Measurements from ENCODE around the gene ZNF785. TPM values are rescaled to one million over a fixed set of nuclear protein-coding genes. Genes with fewer than 3 reads are reported as not detected.
A peak's percentile ranks its signal among the peaks of the same experiment; 100 is the strongest.

The ZNF785 gene
- total and polyA plus RNA-seq, 2 of the 13 experiments (the other 11 are each of a cell fraction or from before 2014, with no cell fraction given): 0.01 TPM; not detected in 1

- TF ChIP-seq ZHX2 (IDR thresholded peaks at IDR 0.05; ENCODE audit: low read depth) (no peak), ZHX2 (CRISPR knock-in tag; IDR thresholded peaks at IDR 0.05; ENCODE audit: borderline replicate concordance) (no peak), RORA (CRISPR knock-in tag; IDR thresholded peaks at IDR 0.05) (no peak), ZNF768 (CRISPR knock-in tag; IDR thresholded peaks at IDR 0.05) (no peak), SRY (CRISPR knock-in tag; IDR thresholded peaks at IDR 0.05) (no peak), ZNF496 (CRISPR knock-in tag; IDR thresholded peaks at IDR 0.05; ENCODE audit: insufficient replicate concordance) (no peak), TMF1 (CRISPR knock-in tag; IDR thresholded peaks at IDR 0.05; ENCODE audit: low read depth) (no peak), CHD4 (IDR thresholded peaks at IDR 0.05; ENCODE audit: borderline replicate concordance, low read length) (no peak), ZNF44 (CRISPR knock-in tag; IDR thresholded peaks at IDR 0.05) (no peak), ZNF264 (CRISPR knock-in tag; IDR thresholded peaks at IDR 0.05) (no peak), KMT2B (CRISPR knock-in tag; IDR thresholded peaks at IDR 0.05) (no peak), EEA1 (CRISPR knock-in tag; IDR thresholded peaks at IDR 0.05; ENCODE audit: borderline replicate concordance) (no peak), HOXA3 (CRISPR knock-in tag; IDR thresholded peaks at IDR 0.05) (peak; percentile 31; the same call in 1 of the 2 replicates)
- TF ChIP-seq, protein P1, sequence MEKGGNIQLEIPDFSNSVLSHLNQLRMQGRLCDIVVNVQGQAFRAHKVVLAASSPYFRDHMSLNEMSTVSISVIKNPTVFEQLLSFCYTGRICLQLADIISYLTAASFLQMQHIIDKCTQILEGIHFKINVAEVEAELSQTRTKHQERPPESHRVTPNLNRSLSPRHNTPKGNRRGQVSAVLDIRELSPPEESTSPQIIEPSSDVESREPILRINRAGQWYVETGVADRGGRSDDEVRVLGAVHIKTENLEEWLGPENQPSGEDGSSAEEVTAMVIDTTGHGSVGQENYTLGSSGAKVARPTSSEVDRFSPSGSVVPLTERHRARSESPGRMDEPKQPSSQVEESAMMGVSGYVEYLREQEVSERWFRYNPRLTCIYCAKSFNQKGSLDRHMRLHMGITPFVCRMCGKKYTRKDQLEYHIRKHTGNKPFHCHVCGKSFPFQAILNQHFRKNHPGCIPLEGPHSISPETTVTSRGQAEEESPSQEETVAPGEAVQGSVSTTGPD (CRISPR knock-in tag; IDR thresholded peaks at IDR 0.05): no peak
- TF ChIP-seq, protein P2, sequence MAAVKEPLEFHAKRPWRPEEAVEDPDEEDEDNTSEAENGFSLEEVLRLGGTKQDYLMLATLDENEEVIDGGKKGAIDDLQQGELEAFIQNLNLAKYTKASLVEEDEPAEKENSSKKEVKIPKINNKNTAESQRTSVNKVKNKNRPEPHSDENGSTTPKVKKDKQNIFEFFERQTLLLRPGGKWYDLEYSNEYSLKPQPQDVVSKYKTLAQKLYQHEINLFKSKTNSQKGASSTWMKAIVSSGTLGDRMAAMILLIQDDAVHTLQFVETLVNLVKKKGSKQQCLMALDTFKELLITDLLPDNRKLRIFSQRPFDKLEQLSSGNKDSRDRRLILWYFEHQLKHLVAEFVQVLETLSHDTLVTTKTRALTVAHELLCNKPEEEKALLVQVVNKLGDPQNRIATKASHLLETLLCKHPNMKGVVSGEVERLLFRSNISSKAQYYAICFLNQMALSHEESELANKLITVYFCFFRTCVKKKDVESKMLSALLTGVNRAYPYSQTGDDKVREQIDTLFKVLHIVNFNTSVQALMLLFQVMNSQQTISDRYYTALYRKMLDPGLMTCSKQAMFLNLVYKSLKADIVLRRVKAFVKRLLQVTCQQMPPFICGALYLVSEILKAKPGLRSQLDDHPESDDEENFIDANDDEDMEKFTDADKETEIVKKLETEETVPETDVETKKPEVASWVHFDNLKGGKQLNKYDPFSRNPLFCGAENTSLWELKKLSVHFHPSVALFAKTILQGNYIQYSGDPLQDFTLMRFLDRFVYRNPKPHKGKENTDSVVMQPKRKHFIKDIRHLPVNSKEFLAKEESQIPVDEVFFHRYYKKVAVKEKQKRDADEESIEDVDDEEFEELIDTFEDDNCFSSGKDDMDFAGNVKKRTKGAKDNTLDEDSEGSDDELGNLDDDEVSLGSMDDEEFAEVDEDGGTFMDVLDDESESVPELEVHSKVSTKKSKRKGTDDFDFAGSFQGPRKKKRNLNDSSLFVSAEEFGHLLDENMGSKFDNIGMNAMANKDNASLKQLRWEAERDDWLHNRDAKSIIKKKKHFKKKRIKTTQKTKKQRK (IDR thresholded peaks at IDR 0.05; ENCODE audit: low read length): no peak
- TF ChIP-seq, protein P3, sequence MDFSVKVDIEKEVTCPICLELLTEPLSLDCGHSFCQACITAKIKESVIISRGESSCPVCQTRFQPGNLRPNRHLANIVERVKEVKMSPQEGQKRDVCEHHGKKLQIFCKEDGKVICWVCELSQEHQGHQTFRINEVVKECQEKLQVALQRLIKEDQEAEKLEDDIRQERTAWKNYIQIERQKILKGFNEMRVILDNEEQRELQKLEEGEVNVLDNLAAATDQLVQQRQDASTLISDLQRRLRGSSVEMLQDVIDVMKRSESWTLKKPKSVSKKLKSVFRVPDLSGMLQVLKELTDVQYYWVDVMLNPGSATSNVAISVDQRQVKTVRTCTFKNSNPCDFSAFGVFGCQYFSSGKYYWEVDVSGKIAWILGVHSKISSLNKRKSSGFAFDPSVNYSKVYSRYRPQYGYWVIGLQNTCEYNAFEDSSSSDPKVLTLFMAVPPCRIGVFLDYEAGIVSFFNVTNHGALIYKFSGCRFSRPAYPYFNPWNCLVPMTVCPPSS (IDR thresholded peaks at IDR 0.05): no peak
These were observed 30.0 kb downstream of the ZNF785 start (continued) for GRCh38 chr16:30555315-30556124.
